Measurements from ENCODE around the gene ZBED6. TPM values are rescaled to one million over a fixed set of nuclear protein-coding genes. Genes with fewer than 3 reads are reported as not detected.

Gene ZBED6
- total and polyA plus RNA-seq, 3 donors from 2014 or later: 8.2 to 29.8 (median 24.8) TPM

DNA sequence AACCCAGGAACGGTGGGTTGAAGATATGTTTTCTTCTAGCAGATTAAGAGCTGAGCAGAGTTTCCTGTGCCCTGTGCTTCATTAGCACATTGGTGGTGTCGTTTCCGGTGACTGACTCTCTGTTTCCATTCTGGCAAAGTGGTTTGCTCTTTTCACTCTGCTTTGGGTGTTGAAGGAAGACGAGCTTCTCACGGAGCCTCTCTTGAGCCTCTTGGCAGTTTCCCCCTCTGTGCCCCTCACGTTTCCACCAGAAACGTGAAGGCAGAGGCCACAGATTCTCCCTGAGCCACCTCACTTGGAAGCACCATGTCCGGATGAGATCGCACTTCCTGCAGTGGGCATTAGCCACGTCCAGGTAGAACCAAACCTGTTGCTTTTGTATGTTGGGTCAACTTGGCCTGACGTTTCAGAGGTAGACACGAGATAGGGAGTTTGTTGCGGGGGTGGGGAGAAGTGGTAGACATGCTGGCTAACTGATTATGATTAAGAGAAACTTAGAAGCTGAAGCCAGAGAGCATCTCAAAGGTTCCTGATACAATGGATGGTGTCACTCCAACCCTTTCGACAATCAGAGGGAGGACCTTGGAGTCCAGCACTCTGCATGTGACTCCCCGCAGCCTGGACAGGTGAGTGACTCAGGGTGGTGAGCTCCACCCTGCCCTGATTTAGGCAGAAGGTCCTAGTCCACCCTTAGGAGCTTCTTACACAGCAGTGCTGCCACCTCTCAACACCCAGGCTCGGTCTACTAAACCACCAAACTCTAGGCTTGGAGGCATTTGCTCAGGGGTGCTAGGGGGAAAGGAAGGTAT, 30.2 kb upstream of the ZBED6 start, which contains the start of gene LAX1:
Gene LAX1 (plus strand): TSS at position 155 of the 809 bp plus-strand sequence. CDS start 383 bp downstream, at position 538.
- no peak within 1 kb of the TSS for H3K4me3 ChIP-seq
- H3K27ac ChIP-seq: no peak within 1 kb of the TSS
- intact Hi-C loops (cut with DNase I; ENCODE audit: low total_unique reads): no loop called here
- no peak for DNase-seq
- H3K36me3 ChIP-seq (ENCODE audit: low read depth, missing control alignments): no peaks in the 10 kb centered on the region
- H3K4me1 ChIP-seq: no peaks in the 10 kb centered on the region
- no peaks in the 10 kb centered on the region for H3K9me3 ChIP-seq
- 64 to 74% methylated on average over 14 to 16 of the region's 16 CpGs for WGBS, 2 donors
- H3K27me3 ChIP-seq: no peaks in the 10 kb centered on the region
- TF ChIP-seq CTCF (IDR thresholded peaks at IDR 0.05): no peak
- no peak for TF ChIP-seq POLR2A (IDR thresholded peaks at IDR 0.05)

GRCh38 chr1:203768256-203768655, 27.2 kb upstream of the ZBED6 start:
- Histone ChIP-seq H3K36me3 (ENCODE audit: low read depth, missing control alignments) (no peaks in the 10 kb centered on the region), H3K9me3 (no peaks in the 10 kb centered on the region), H3K4me3 (no peak overlapping the region), H3K4me1 (no peaks in the 10 kb centered on the region), H3K27me3 (no peaks in the 10 kb centered on the region), H3K27ac (no peak overlapping the region)
- 87% methylated on average over 6 of the region's 6 CpGs for WGBS, 2 donors
- no peak for DNase-seq
- intact Hi-C loops (cut with DNase I; ENCODE audit: low total_unique reads): no loop called here
- no peak for TF ChIP-seq POLR2A (IDR thresholded peaks at IDR 0.05)
- TF ChIP-seq CTCF (IDR thresholded peaks at IDR 0.05): no peak

DNA sequence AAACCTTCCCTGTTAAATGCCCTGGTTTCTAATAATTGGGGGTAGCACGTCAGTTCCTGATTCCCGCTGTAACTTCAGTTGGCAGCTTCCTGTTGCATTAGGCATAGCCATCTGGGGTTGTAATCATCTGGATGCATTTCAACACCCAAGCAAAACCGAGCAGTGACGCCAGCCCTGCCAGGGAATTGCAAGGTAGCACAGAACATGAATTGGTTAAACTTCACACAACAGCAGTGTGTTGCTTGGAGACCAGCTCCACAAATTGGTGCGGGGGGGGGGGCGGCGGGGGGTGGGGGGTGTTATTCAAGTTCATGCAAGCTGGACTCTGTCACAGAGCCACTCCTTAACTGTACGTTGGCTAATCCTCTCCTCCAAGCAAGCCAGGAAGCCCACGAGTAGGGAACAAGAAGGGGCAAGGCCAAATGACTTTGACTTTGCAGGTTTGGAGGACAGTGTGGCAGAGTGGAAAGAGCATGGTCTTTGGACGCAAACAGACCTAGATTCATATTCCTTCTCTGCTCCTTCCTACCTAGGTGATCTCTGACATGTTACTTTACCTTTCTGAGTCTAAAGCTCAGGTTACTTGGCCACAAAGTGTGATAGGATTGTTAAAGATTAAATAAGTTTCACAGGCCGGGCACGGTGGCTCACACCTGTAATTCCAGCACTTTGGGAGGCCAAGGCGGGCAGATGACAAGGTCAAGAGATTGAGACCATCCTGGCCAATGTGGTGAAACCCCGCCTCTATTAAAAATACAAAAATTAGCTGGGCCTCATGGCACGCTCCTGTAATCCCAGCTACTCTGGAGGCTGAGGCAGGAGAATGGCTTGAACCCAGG, 25.7 kb upstream of the ZBED6 start:
- Histone ChIP-seq H3K27ac (no peak overlapping the region), H3K9me3 (no peaks in the 10 kb centered on the region), H3K27me3 (no peaks in the 10 kb centered on the region), H3K4me1 (no peaks in the 10 kb centered on the region), H3K4me3 (no peak overlapping the region), H3K36me3 (ENCODE audit: low read depth, missing control alignments) (no peaks in the 10 kb centered on the region)
- peak; percentile 48 for DNase-seq
- WGBS, 2 donors: 48 to 62% methylated on average over 10 to 15 of the region's 15 CpGs
- TF ChIP-seq POLR2A (IDR thresholded peaks at IDR 0.05) (no peak), CTCF (IDR thresholded peaks at IDR 0.05) (no peak)
- intact Hi-C loops (cut with DNase I; ENCODE audit: low total_unique reads): no loop called here

- no peak for TF ChIP-seq POLR2A (IDR thresholded peaks at IDR 0.05)
- Histone ChIP-seq H3K27ac (no peak overlapping the region), H3K36me3 (ENCODE audit: low read depth, missing control alignments) (no peaks in the 10 kb centered on the region), H3K4me1 (no peaks in the 10 kb centered on the region), H3K27me3 (no peaks in the 10 kb centered on the region), H3K9me3 (no peaks in the 10 kb centered on the region), H3K4me3 (no peak overlapping the region)
- no peak for DNase-seq
- intact Hi-C loops (cut with DNase I; ENCODE audit: low total_unique reads): no loop called here
- 62 to 78% methylated on average over 7 of the region's 7 CpGs for WGBS, 2 donors
These were observed 23.5 kb upstream of the ZBED6 start for GRCh38 chr1:203771901-203772301.

GRCh38 chr1:203772836-203773235, 22.6 kb upstream of the ZBED6 start:
- Histone ChIP-seq H3K36me3 (ENCODE audit: low read depth, missing control alignments) (no peaks in the 10 kb centered on the region), H3K4me3 (no peak overlapping the region), H3K27ac (no peak overlapping the region), H3K27me3 (no peaks in the 10 kb centered on the region), H3K9me3 (no peaks in the 10 kb centered on the region), H3K4me1 (no peaks in the 10 kb centered on the region)
- TF ChIP-seq POLR2A (IDR thresholded peaks at IDR 0.05) (no peak), CTCF (IDR thresholded peaks at IDR 0.05) (no peak)
- DNase-seq: no peak
- WGBS, 2 donors: 100% methylated on average over 1 of the region's 1 CpG
- intact Hi-C loops (cut with DNase I; ENCODE audit: low total_unique reads): no loop called here
